Measurements from ENCODE around the gene WFS1. TPM values are rescaled to one million over a fixed set of nuclear protein-coding genes. Genes with fewer than 3 reads are reported as not detected.

The WFS1 gene
- total and polyA plus RNA-seq, 2 of the 4 experiments (the other 2 are of a cell fraction) = 9.7 to 42.4 TPM

DNA sequence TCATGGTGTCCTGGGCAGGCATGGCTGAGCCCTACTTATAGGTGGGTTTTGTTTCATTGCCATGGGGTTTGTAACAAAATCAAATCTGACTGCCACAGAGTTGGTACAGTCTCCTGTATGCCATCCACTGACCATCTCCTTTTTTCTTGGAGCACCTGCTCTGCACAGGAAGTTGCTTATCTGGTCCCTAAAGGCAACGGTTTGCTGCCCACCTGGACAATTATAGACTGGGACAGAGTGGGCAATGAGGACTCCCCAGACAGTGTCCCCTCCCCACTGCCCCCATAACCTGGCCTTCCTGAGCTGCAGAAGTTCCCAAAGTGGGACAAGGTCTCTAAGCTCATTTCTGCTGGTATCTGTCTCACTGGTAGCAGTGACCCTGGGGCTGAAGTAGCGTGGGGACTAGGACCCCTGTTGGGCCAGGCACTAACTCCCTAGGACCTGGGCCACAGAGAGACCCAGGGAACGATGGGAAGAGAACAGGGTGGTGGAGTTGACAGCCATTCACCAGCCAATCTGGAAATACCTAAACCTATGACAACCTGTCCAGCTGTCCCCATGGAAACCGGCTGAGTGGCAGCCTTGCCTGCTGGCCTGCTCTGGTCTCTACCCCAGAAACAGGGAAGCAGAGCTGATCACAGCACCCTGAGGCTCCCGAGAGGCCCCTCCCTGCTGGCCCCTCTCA is 64.7 kb downstream of the WFS1 start:
- Histone ChIP-seq H2AFZ (replicated peaks; ENCODE audit: low read length, poor library complexity) (no peak overlapping the region), H3K27me3 (ENCODE audit: control insufficient read depth, insufficient read depth, low read length) (peaks cover 25% of the 10 kb centered on the region), H3K23ac (ENCODE audit: low read depth, low read length) (no peak overlapping the region), H4K20me1 (ENCODE audit: insufficient read depth, low read length) (no peaks in the 10 kb centered on the region; the same call in 1 of the 2 replicates), H3K4me2 (ENCODE audit: low read depth, low read length) (no peak overlapping the region), H4K8ac (ENCODE audit: low read depth in 2 of 2, low read length in 2 of 2) (no peak overlapping the region), H3K79me1 (ENCODE audit: low read depth in 1 of 2, low read length in 2 of 2) (no peaks in the 10 kb centered on the region), H2BK15ac (ENCODE audit: low read depth, low read length) (no peak overlapping the region), H3K56ac (ENCODE audit: extremely low read depth, insufficient read depth, low read length) (no peak overlapping the region), H3K9me3 (ENCODE audit: control insufficient read depth, insufficient read depth, low read length) (peaks cover 3% of the 10 kb centered on the region; the same call in 1 of the 2 replicates), H3K9ac (ENCODE audit: low read depth, low read length) (no peak overlapping the region), H2BK5ac (ENCODE audit: low read depth, low read length, poor library complexity, severe bottlenecking) (no peak overlapping the region), H2BK20ac (ENCODE audit: low read depth, low read length) (no peak overlapping the region), H2BK120ac (ENCODE audit: low read depth, low read length) (no peak overlapping the region), H3K36me3 (ENCODE audit: control insufficient read depth, insufficient read depth, low read length) (no peaks in the 10 kb centered on the region), H4K91ac (ENCODE audit: insufficient read depth, low read depth, low read length) (no peak overlapping the region), H3K4me3 (ENCODE audit: insufficient read depth, low read depth, low read length) (no peak overlapping the region), H3K18ac (ENCODE audit: low read depth, low read length) (no peak overlapping the region), H4K5ac (ENCODE audit: low read depth, low read length) (no peak overlapping the region), H3K4ac (ENCODE audit: low read depth, low read length) (no peak overlapping the region), H2AK9ac (replicated peaks; ENCODE audit: low read depth, low read length, poor library complexity) (no peak overlapping the region), H3K27ac (ENCODE audit: insufficient read depth, low read length) (no peak overlapping the region), H2AK5ac (ENCODE audit: low read depth, low read length) (no peak overlapping the region), H3K14ac (replicated peaks; ENCODE audit: low read depth, low read length) (no peak overlapping the region), H3K9me1 (ENCODE audit: insufficient read depth, low read length) (no peaks in the 10 kb centered on the region), H3K4me1 (ENCODE audit: control insufficient read depth, insufficient read depth, low read length) (no peaks in the 10 kb centered on the region)
- ChIA-PET POLR2A (ENCODE audit: unreplicated experiment) (no interaction called here), CTCF (no interaction called here)
- DNase-seq = no peak
- dilution Hi-C loops (cut with HindIII; ENCODE audit: low sequenced_read_pairs, unreplicated experiment) = no loop called here
- intact Hi-C loops (cut with micrococcal nuclease) = loop anchor here (5.0 kb wide), 1 partner anchor 748 kb away; no protein-coding TSS in a partner anchor
- 0% methylated on average over 1 of the region's 5 CpGs; no CpG with 5 or more reads in 1 of the 2 experiments for WGBS, 2 experiments (ENCODE audit: extremely low coverage in 2 of 2, insufficient read length in 1 of 2)
- TF ChIP-seq SMC3 (IDR thresholded peaks at IDR 0.05; ENCODE audit: low read depth, low read length) (no peak), NFE2L2 (IDR thresholded peaks at IDR 0.05; ENCODE audit: low read depth, low read length) (no peak), RFX5 (IDR thresholded peaks at IDR 0.05; ENCODE audit: low read depth, low read length) (no peak), CHD1 (IDR thresholded peaks at IDR 0.05; ENCODE audit: low read depth, low read length) (no peak), MAFK (IDR thresholded peaks at IDR 0.05; ENCODE audit: low read depth, low read length) (no peak)
- TF ChIP-seq, protein P1, sequence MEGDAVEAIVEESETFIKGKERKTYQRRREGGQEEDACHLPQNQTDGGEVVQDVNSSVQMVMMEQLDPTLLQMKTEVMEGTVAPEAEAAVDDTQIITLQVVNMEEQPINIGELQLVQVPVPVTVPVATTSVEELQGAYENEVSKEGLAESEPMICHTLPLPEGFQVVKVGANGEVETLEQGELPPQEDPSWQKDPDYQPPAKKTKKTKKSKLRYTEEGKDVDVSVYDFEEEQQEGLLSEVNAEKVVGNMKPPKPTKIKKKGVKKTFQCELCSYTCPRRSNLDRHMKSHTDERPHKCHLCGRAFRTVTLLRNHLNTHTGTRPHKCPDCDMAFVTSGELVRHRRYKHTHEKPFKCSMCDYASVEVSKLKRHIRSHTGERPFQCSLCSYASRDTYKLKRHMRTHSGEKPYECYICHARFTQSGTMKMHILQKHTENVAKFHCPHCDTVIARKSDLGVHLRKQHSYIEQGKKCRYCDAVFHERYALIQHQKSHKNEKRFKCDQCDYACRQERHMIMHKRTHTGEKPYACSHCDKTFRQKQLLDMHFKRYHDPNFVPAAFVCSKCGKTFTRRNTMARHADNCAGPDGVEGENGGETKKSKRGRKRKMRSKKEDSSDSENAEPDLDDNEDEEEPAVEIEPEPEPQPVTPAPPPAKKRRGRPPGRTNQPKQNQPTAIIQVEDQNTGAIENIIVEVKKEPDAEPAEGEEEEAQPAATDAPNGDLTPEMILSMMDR (conservative IDR thresholded peaks at IDR 0.05; ENCODE audit: low read depth, low read length) = no peak
- in situ Hi-C loops (cut with MboI; ENCODE audit: low sequenced_read_pairs) = no loop called here
- BruUV-seq (replicated peaks) = no TSS peak
- no peak for ATAC-seq (ENCODE audit: low read depth)

Data from IMR-90 (cell line).